ENCODE measurements around the gene GYG1.

The GYG1 gene

GRCh38 chr3:149031096-149031495 is 39.8 kb downstream of the GYG1 start:
- DNase-seq (ENCODE audit: low read depth), result no peak
- TF ChIP-seq CTCF (conservative IDR thresholded peaks at IDR 0.05; ENCODE audit: low read length), result no peak

DNA sequence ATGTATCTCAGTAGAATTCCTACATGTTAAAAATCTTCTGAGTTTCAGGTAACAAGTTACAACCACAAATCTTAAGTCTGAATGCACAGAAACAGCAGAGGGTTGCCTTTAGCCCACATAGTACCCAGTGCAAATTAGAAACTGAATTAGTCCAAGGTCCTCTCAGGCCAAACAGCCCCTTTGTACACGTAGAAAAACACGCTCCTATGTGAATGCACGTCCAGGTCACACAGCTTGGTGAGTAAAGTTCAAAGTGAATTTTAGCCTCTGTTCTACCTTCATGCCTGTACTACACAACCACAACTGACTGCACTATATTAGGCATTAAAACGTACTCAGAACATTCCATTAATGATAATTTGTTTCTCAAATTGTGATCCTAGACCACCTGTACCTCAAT is 46.3 kb downstream of the GYG1 start:
- no peak for DNase-seq (ENCODE audit: low read depth)
- H3K4me3 ChIP-seq (ENCODE audit: low read length), result no peak overlapping the region
- TF ChIP-seq CTCF (conservative IDR thresholded peaks at IDR 0.05; ENCODE audit: low read length), result no peak

More at GRCh38 chr3:149031096-149031495, 39.8 kb downstream of the GYG1 start:
- no peak overlapping the region for H3K4me3 ChIP-seq (ENCODE audit: low read length)

- H3K4me3 ChIP-seq (ENCODE audit: low read length), result no peak overlapping the region
- no peak for TF ChIP-seq CTCF (conservative IDR thresholded peaks at IDR 0.05; ENCODE audit: low read length)
- DNase-seq (ENCODE audit: low read depth), result no peak
These were observed 47.0 kb downstream of the GYG1 start for GRCh38 chr3:149038322-149038721.

DNA sequence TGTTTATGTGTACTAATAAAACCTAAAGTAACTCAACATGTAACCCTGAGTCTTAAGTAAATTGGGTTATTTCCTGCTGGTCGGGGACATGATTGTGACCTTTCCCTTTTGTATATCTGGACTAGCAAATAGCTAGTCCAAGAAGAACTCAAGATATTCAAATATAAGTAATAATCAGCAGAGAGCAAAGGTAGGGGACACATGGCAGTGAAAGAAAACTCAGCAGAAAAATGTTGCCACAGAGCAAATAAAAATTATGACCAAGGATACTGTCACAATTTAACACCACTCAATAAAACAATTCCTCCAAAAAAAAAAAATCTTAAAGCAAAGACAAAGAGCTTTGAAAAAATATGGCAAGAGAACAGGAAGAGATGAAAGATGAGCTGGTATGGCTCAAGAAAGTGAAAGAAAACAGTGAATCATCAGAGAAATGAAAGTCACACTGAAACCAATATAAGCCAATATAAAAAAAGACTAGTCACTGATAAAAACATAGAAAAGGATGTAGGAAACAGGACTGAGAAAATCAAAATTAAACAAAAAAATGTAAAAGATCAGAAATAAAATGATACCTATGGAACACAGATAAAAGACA is 51.5 kb downstream of the GYG1 start:
- no peak overlapping the region for H3K4me3 ChIP-seq (ENCODE audit: low read length)
- no peak for TF ChIP-seq CTCF (conservative IDR thresholded peaks at IDR 0.05; ENCODE audit: low read length)
- peak; percentile 46 for DNase-seq (ENCODE audit: low read depth)

GRCh38 chr3:149044339-149045083 is 53.2 kb downstream of the GYG1 start:
- no peak overlapping the region for H3K4me3 ChIP-seq (ENCODE audit: low read length)
- DNase-seq (ENCODE audit: low read depth), result no peak
- no peak for TF ChIP-seq CTCF (conservative IDR thresholded peaks at IDR 0.05; ENCODE audit: low read length)

DNA sequence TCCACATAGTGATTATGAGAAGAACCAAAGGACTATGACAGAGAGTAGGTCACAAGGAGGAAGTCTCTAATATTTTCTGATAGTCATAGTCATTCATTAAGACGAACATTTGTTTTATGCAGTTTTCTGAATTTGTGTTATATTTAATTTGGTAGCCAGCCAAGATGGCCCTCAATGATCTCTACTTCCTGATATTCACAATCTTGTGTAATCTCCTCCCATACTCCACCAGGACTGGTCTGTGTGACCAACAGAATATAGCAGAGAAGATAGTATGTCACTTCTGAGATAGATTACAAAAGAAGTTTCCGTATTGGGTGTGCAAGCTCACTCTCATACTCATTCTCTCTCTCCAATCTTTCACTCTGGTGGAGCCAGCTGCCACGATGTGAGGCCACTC is 64.2 kb downstream of the GYG1 start:
- no peak overlapping the region for H3K4me3 ChIP-seq (ENCODE audit: low read length)
- no peak for DNase-seq (ENCODE audit: low read depth)
- TF ChIP-seq CTCF (conservative IDR thresholded peaks at IDR 0.05; ENCODE audit: low read length), result no peak

GRCh38 chr3:149058198-149058597 is 66.9 kb downstream of the GYG1 start:
- H3K4me3 ChIP-seq (ENCODE audit: low read length), result no peak overlapping the region
- no peak for TF ChIP-seq CTCF (conservative IDR thresholded peaks at IDR 0.05; ENCODE audit: low read length)
- no peak for DNase-seq (ENCODE audit: low read depth)
